ENCODE measurements around the gene DGCR2.

- TF ChIP-seq POLR2AphosphoS5 (IDR thresholded peaks at IDR 0.05) (no peak), TAF1 (IDR thresholded peaks at IDR 0.05; ENCODE audit: low read depth) (no peak), CTCF (IDR thresholded peaks at IDR 0.05; ENCODE audit: poor library complexity, severe bottlenecking) (no peak), EP300 (conservative IDR thresholded peaks at IDR 0.05; ENCODE audit: poor library complexity, severe bottlenecking) (no peak), EZH2 (IDR thresholded peaks at IDR 0.05; ENCODE audit: borderline replicate concordance, insufficient read depth, low read length, poor library complexity, severe bottlenecking) (no peak), MXI1 (conservative IDR thresholded peaks at IDR 0.05; ENCODE audit: poor library complexity, severe bottlenecking) (no peak), RAD21 (conservative IDR thresholded peaks at IDR 0.05) (no peak), REST (IDR thresholded peaks at IDR 0.05; ENCODE audit: borderline replicate concordance) (no peak)
Observed at GRCh38 chr22:19111584-19111983, 10.6 kb downstream of the DGCR2 start.
